HG02763 (cell line): Measurements from ENCODE around the gene SERTAD4.
"Not testable (repeated sequence)": the region's sequence is repeated elsewhere in the genome, so short reads cannot be mapped to it uniquely, and the experiment has no call there.

ENCODE experiments used
- ATAC-seq: cut with Tn5 transposase; IDR thresholded peaks from one replicate; pipeline ENCODE4 v1.9.1; 2021; ENCODE audit warnings: mild to moderate bottlenecking, moderate library complexity; ENCODE audit not compliant: unreplicated experiment

The SERTAD4 gene

GRCh38 chr1:210232511-210233215 is at the start of gene SERTAD4:
TSS of gene SERTAD4 (plus strand) at chr1:210232796. CDS start at chr1:210237961, 5,165 bp downstream.
- ATAC-seq, result no peak

GRCh38 chr1:210185063-210185462 is 47.5 kb upstream of the SERTAD4 start:
- ATAC-seq, result no peak

- ATAC-seq, result not testable (repeated sequence)
Observed at GRCh38 chr1:210187849-210188606, 44.6 kb upstream of the SERTAD4 start.

- ATAC-seq, result no peak
Observed at GRCh38 chr1:210189426-210189825, 43.2 kb upstream of the SERTAD4 start.

GRCh38 chr1:210195635-210196160 is 36.9 kb upstream of the SERTAD4 start:
- ATAC-seq, result no peak

- ATAC-seq, result not testable (repeated sequence)
Observed at GRCh38 chr1:210196266-210196665, 36.3 kb upstream of the SERTAD4 start.

- ATAC-seq, result no peak
Observed at GRCh38 chr1:210198840-210199239, 33.8 kb upstream of the SERTAD4 start.

- no peak for ATAC-seq
Observed at GRCh38 chr1:210200124-210200736, 32.4 kb upstream of the SERTAD4 start.

GRCh38 chr1:210201681-210202080 is 30.9 kb upstream of the SERTAD4 start:
- no peak for ATAC-seq

- no peak for ATAC-seq
Observed at GRCh38 chr1:210207597-210208450, 24.8 kb upstream of the SERTAD4 start.

- no peak for ATAC-seq
Observed at GRCh38 chr1:210213335-210213734, 19.3 kb upstream of the SERTAD4 start.

GRCh38 chr1:210214573-210215409 is 17.8 kb upstream of the SERTAD4 start:
- ATAC-seq, result no peak

- no peak for ATAC-seq
Observed at GRCh38 chr1:210217482-210217881, 15.1 kb upstream of the SERTAD4 start.

- no peak for ATAC-seq
Observed at GRCh38 chr1:210218047-210218446, 14.5 kb upstream of the SERTAD4 start.

- ATAC-seq, result no peak
Observed at GRCh38 chr1:210222340-210223006, 10.1 kb upstream of the SERTAD4 start.

- no peak for ATAC-seq
Observed at GRCh38 chr1:210223226-210223904, 9.2 kb upstream of the SERTAD4 start.

- ATAC-seq, result no peak
Observed at GRCh38 chr1:210228158-210228557, 4.4 kb upstream of the SERTAD4 start.

GRCh38 chr1:210230149-210230695 is 2.4 kb upstream of the SERTAD4 start:
- ATAC-seq, result no peak
